Heart left ventricle (tissue), 13 donors: ENCODE data around the gene FAF1.

ENCODE experiments used
- CTCF ChIP-seq, 12 donors: fragments of 200-600 bp; sonication (generic) in 4 of 12; IDR thresholded peaks; one replicate each; pipeline versions ENCODE4 v1.5.0 to v1.8.0; 2018 to 2022; ENCODE audit warnings: antibody characterized with exemption in 12 of 12, mild to moderate bottlenecking in 5 of 12
- POLR2A ChIP-seq, 2 donors: fragments of 450-650 bp; IDR thresholded peaks; one replicate each; pipeline ENCODE4 v1.6.1; 2017; ENCODE audit warnings: antibody characterized with exemption in 2 of 2, mild to moderate bottlenecking in 2 of 2, moderate library complexity in 2 of 2
- donor health status: ischemic (EF 13 %, LVEDD 7.1; RV severe dilation, severe dysfunction).
- donor health status: DM: no; HTN: yes; CAD: no.
- donor health status: DM: no; HTN: no; CAD: no.
- donor health status: ischemic (EF 25% LVEDD 6.9; RV normal size, moderate dysfunction).
- donor health status: ischemic (EF 25% LVEDD 5.7; RV mildly dilated, moderate dysfunction).
- donor health status: ischemic (EF 35%, LVEDD 5.7; RV mildly dilated, moderate dysfunction).
- donor health status: nonischemic (EF 11% LVEDD 7.7; RV severe dilation, severe dysfunction).
- donor health status: DM: yes; HTN: yes; CAD: no.
- donor health status: PGD.
- donor health status: ischemic (EF 29% LVEDD 5.4; RV normal size, mild dysfunction).
- donor health status: nonischemic (EF 23%, LVEDD 6.1; RV moderate dilation, normal function).

GRCh38 chr1:50593515-50593914 lies 366.6 kb downstream of the FAF1 start:
- TF ChIP-seq CTCF (IDR thresholded peaks at IDR 0.05) (no peak), POLR2A (IDR thresholded peaks at IDR 0.05) (no peak)
